ENCODE data around the gene KCMF1. TPM values are rescaled to one million over a fixed set of nuclear protein-coding genes. Genes with fewer than 3 reads are reported as not detected.
A peak's percentile ranks its signal among the peaks of the same experiment; 100 is the strongest.

The KCMF1 gene
- total RNA-seq, 1 experiment from 2014 or later, result 163 TPM

DNA sequence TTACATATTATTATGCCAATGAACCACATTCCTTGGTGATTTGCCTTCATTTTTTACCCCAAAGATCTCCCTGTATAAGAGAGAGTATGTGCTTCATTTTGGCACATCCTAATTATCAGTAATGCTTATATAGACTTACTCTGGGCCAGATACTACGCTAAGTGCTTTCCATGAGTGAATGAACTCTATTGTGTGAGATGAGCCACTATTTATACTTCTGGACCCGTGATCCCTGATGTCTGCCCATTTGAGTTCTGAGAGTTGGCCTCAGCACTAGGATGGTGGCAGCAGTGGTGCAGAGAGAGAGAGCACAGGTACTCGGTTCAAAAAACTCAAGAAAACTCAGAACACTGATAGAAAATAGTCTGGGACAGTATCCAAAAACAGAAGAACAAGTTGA is 17.4 kb upstream of the KCMF1 start:
- no peak overlapping the region for H3K4me3 ChIP-seq (ENCODE audit: low read depth in 2 of 2, low read length in 2 of 2)
- POLR2A ChIA-PET, result interaction anchor here (0.6 kb wide), 1 partner anchor 18 kb away, joined by 3 read pairs; the partner anchor contains the start of gene KCMF1

DNA sequence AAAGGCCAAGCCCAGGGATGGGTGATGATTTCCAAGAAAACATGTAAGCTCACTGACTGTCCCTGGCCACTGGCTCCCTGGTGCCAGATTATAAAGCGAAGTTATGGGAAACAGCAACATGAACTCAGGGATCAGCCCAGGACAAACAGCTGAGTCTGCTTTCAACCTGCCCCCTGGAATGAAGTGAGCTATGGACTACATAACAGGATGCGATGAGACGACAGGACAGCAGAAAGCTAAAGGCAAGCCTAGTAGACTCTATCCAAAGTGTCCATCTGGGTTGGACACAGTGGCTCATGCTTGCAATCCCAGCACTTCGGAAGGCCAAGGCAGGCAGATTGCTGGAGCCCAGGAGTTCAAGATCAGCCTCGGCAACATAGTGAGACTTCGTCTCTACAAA is 16.6 kb upstream of the KCMF1 start:
- Histone ChIP-seq H3K9me3 (ENCODE audit: control insufficient read depth, insufficient read depth, low read depth, low read length) (no peaks in the 10 kb centered on the region), H3K27me3 (ENCODE audit: control insufficient read depth, insufficient read depth, low read length) (no peaks in the 10 kb centered on the region), H3K36me3 (ENCODE audit: control insufficient read depth, insufficient read depth, low read length) (no peaks in the 10 kb centered on the region), H3K4me1 (ENCODE audit: control insufficient read depth, insufficient read depth, low read length) (peaks cover 23% of the 10 kb centered on the region), H3K4me3 (ENCODE audit: low read depth in 2 of 2, low read length in 2 of 2) (no peak overlapping the region), H3K27ac (ENCODE audit: low read length) (peak overlapping the region; percentile 66)
- ATAC-seq (no peak), DNase-seq (ENCODE audit: low read depth, low spot score) (no peak)
- no TSS peak for BruUV-seq (replicated peaks)
- intact Hi-C loops (cut with micrococcal nuclease; ENCODE audit: unreplicated experiment) (no loop called here), in situ Hi-C loops (cut with HindIII; ENCODE audit: low pct_unique_long_range_greater_than_20kb, low sequenced_read_pairs) (no loop called here)
- CTCF ChIA-PET, result no interaction called here
- TF ChIP-seq, protein P1, sequence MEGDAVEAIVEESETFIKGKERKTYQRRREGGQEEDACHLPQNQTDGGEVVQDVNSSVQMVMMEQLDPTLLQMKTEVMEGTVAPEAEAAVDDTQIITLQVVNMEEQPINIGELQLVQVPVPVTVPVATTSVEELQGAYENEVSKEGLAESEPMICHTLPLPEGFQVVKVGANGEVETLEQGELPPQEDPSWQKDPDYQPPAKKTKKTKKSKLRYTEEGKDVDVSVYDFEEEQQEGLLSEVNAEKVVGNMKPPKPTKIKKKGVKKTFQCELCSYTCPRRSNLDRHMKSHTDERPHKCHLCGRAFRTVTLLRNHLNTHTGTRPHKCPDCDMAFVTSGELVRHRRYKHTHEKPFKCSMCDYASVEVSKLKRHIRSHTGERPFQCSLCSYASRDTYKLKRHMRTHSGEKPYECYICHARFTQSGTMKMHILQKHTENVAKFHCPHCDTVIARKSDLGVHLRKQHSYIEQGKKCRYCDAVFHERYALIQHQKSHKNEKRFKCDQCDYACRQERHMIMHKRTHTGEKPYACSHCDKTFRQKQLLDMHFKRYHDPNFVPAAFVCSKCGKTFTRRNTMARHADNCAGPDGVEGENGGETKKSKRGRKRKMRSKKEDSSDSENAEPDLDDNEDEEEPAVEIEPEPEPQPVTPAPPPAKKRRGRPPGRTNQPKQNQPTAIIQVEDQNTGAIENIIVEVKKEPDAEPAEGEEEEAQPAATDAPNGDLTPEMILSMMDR (IDR thresholded peaks at IDR 0.05), result no peak
- TF ChIP-seq POLR2AphosphoS5 (IDR thresholded peaks at IDR 0.05; ENCODE audit: low read depth, low read length) (no peak), SIN3A (IDR thresholded peaks at IDR 0.05; ENCODE audit: borderline replicate concordance, insufficient read depth, low read depth, low read length) (no peak), TCF7L2 (IDR thresholded peaks at IDR 0.05; ENCODE audit: low read depth, low read length) (no peak)
- TF ChIP-seq, protein P2, sequence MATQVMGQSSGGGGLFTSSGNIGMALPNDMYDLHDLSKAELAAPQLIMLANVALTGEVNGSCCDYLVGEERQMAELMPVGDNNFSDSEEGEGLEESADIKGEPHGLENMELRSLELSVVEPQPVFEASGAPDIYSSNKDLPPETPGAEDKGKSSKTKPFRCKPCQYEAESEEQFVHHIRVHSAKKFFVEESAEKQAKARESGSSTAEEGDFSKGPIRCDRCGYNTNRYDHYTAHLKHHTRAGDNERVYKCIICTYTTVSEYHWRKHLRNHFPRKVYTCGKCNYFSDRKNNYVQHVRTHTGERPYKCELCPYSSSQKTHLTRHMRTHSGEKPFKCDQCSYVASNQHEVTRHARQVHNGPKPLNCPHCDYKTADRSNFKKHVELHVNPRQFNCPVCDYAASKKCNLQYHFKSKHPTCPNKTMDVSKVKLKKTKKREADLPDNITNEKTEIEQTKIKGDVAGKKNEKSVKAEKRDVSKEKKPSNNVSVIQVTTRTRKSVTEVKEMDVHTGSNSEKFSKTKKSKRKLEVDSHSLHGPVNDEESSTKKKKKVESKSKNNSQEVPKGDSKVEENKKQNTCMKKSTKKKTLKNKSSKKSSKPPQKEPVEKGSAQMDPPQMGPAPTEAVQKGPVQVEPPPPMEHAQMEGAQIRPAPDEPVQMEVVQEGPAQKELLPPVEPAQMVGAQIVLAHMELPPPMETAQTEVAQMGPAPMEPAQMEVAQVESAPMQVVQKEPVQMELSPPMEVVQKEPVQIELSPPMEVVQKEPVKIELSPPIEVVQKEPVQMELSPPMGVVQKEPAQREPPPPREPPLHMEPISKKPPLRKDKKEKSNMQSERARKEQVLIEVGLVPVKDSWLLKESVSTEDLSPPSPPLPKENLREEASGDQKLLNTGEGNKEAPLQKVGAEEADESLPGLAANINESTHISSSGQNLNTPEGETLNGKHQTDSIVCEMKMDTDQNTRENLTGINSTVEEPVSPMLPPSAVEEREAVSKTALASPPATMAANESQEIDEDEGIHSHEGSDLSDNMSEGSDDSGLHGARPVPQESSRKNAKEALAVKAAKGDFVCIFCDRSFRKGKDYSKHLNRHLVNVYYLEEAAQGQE (IDR thresholded peaks at IDR 0.05; ENCODE audit: insufficient read depth in 1 of 2, low read depth in 2 of 2, low read length in 1 of 2), result no peak
- POLR2A ChIA-PET, result interaction anchor here (0.6 kb wide), 1 partner anchor 17 kb away, joined by 3 read pairs; the partner anchor contains the start of gene KCMF1

More for the DNA sequence above, 17.4 kb upstream of the KCMF1 start:
- in situ Hi-C loops (cut with HindIII; ENCODE audit: low pct_unique_long_range_greater_than_20kb, low sequenced_read_pairs) (no loop called here), intact Hi-C loops (cut with micrococcal nuclease; ENCODE audit: unreplicated experiment) (no loop called here)
- no peaks in the 10 kb centered on the region for H3K9me3 ChIP-seq (ENCODE audit: control insufficient read depth, insufficient read depth, low read depth, low read length)
- H3K27ac ChIP-seq (ENCODE audit: low read length), result peak overlapping the region; percentile 66
- BruUV-seq (replicated peaks), result no TSS peak
- CTCF ChIA-PET, result interaction anchor here (0.7 kb wide), 1 partner anchor 49 kb away, joined by 6 read pairs; no protein-coding TSS in a partner anchor
- TF ChIP-seq SIN3A (IDR thresholded peaks at IDR 0.05; ENCODE audit: borderline replicate concordance, insufficient read depth, low read depth, low read length) (no peak), POLR2AphosphoS5 (IDR thresholded peaks at IDR 0.05; ENCODE audit: low read depth, low read length) (no peak), TCF7L2 (IDR thresholded peaks at IDR 0.05; ENCODE audit: low read depth, low read length) (no peak)
- TF ChIP-seq, protein P1 (IDR thresholded peaks at IDR 0.05), result no peak
- TF ChIP-seq, protein P2 (IDR thresholded peaks at IDR 0.05; ENCODE audit: insufficient read depth in 1 of 2, low read depth in 2 of 2, low read length in 1 of 2), result no peak
- peaks cover 15% of the 10 kb centered on the region for H3K4me1 ChIP-seq (ENCODE audit: control insufficient read depth, insufficient read depth, low read length)
- ATAC-seq (no peak), DNase-seq (ENCODE audit: low read depth, low spot score) (no peak)
- H3K36me3 ChIP-seq (ENCODE audit: control insufficient read depth, insufficient read depth, low read length), result no peaks in the 10 kb centered on the region
- no peaks in the 10 kb centered on the region for H3K27me3 ChIP-seq (ENCODE audit: control insufficient read depth, insufficient read depth, low read length)
